Measurements from ENCODE around the gene SEC61G. TPM values are rescaled to one million over a fixed set of nuclear protein-coding genes. Genes with fewer than 3 reads are reported as not detected.

Gene SEC61G
- total and polyA plus RNA-seq, 8 donors: 61.9 to 275 (median 90.5) TPM

- Histone ChIP-seq H3K36me3 (no peaks in the 10 kb centered on the region), H3K9me3 (no peaks in the 10 kb centered on the region), H3K4me1 (no peaks in the 10 kb centered on the region), H3K27me3 (no peaks in the 10 kb centered on the region), H3K4me3 (no peak overlapping the region), H3K27ac (no peak overlapping the region)
- WGBS, 2 donors: 69 to 71% methylated on average over 4 of the region's 4 CpGs
- intact Hi-C loops (cut with DNase I): no loop called here
- DNase-seq (no peak), ATAC-seq (no peak), FAIRE-seq (no peak)
- TF ChIP-seq CTCF (IDR thresholded peaks at IDR 0.05): no peak
Measured at GRCh38 chr7:54796853-54797252, 37.8 kb upstream of the SEC61G start.

- no peaks in the 10 kb centered on the region for H3K27me3 ChIP-seq
- H3K36me3 ChIP-seq: no peaks in the 10 kb centered on the region
- H3K27ac ChIP-seq: no peak overlapping the region
- no peaks in the 10 kb centered on the region for H3K9me3 ChIP-seq
- 54 to 68% methylated on average over 6 of the region's 6 CpGs for WGBS, 2 donors
- intact Hi-C loops (cut with DNase I): no loop called here
- no peaks in the 10 kb centered on the region for H3K4me1 ChIP-seq
- DNase-seq: no peak
- ATAC-seq: no peak
- no peak for TF ChIP-seq CTCF (IDR thresholded peaks at IDR 0.05)
- FAIRE-seq: no peak
- H3K4me3 ChIP-seq: no peak overlapping the region
Measured at GRCh38 chr7:54796150-54796549, 37.1 kb upstream of the SEC61G start.

DNA sequence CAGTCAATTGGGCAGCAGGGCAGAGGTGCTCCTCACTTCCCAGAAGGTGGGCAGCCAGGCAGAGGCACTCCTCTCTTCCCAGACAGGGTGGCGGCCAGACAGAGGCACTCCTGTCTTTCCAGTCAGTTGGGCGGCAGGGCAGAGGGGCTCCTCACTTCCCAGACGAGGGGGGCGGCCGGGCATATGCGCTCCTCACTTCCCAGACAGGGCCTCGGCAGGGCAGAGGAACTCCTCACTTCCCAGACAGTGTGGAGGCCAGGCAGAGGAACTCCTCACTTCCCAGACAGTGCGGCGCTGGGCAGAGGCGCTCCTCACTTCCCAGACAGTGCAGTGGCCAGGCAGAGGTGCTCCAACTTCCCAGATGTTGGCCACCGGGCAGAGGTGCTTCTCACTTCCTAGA lies 33.4 kb upstream of the SEC61G start:
- no peak for TF ChIP-seq CTCF (IDR thresholded peaks at IDR 0.05)
- no peak for FAIRE-seq

GRCh38 chr7:54788664-54789063 lies 29.7 kb upstream of the SEC61G start:
- intact Hi-C loops (cut with DNase I): loop anchor here in 2 of 3 donors (10.0 kb wide), 2 partner anchors 46 to 466 kb away; no protein-coding TSS in a partner anchor
- no peaks in the 10 kb centered on the region for H3K4me1 ChIP-seq
- H3K27ac ChIP-seq: no peak overlapping the region
- 2 to 3% methylated on average over 9 of the region's 9 CpGs for WGBS, 2 donors
- no peak overlapping the region for H3K4me3 ChIP-seq
- ATAC-seq (peak; percentile 71 to 94 (median 92)), DNase-seq (peak in 2 of 6 donors; percentile 18 to 38), FAIRE-seq (no peak)
- H3K27me3 ChIP-seq: no peaks in the 10 kb centered on the region
- no peaks in the 10 kb centered on the region for H3K36me3 ChIP-seq
- TF ChIP-seq CTCF (IDR thresholded peaks at IDR 0.05): peak in 3 of 4 donors; percentile 29 to 51 (median 42)
- H3K9me3 ChIP-seq: no peaks in the 10 kb centered on the region

More for the DNA sequence above, 33.4 kb upstream of the SEC61G start:
- ATAC-seq (no peak), DNase-seq (no peak)
- intact Hi-C loops (cut with DNase I): loop anchor here in 1 of 3 donors (5.0 kb wide), 1 partner anchor 460 kb away; no protein-coding TSS in a partner anchor
- Histone ChIP-seq H3K27me3 (no peaks in the 10 kb centered on the region), H3K36me3 (no peaks in the 10 kb centered on the region), H3K9me3 (no peaks in the 10 kb centered on the region), H3K27ac (no peak overlapping the region), H3K4me1 (no peaks in the 10 kb centered on the region), H3K4me3 (no peak overlapping the region)
- 50 to 85% methylated on average over 8 to 11 of the region's 11 CpGs for WGBS, 2 donors

- H3K27me3 ChIP-seq: no peaks in the 10 kb centered on the region
- no peak for ATAC-seq
- no peak for FAIRE-seq
- DNase-seq: no peak
- TF ChIP-seq CTCF (IDR thresholded peaks at IDR 0.05): no peak
- 77 to 84% methylated on average over 8 of the region's 8 CpGs for WGBS, 2 donors
- no peaks in the 10 kb centered on the region for H3K9me3 ChIP-seq
- no peaks in the 10 kb centered on the region for H3K36me3 ChIP-seq
- no peak overlapping the region for H3K27ac ChIP-seq
- H3K4me1 ChIP-seq: no peaks in the 10 kb centered on the region
- intact Hi-C loops (cut with DNase I): loop anchor here in 2 of 3 donors (10.0 kb wide), 2 partner anchors 50 to 470 kb away; no protein-coding TSS in a partner anchor
- no peak overlapping the region for H3K4me3 ChIP-seq
Measured at GRCh38 chr7:54785261-54785660, 26.2 kb upstream of the SEC61G start.
